ENCODE measurements around the gene L3MBTL4.

Gene L3MBTL4

GRCh38 chr18:6001867-6002266 is 412.8 kb downstream of the L3MBTL4 start:
- TF ChIP-seq CREB5 (CRISPR knock-in tag; IDR thresholded peaks at IDR 0.05; ENCODE audit: low read depth) (no peak), OSR1 (CRISPR knock-in tag; IDR thresholded peaks at IDR 0.05) (no peak), RARB (CRISPR knock-in tag; IDR thresholded peaks at IDR 0.05) (no peak), ESRRG (CRISPR knock-in tag; IDR thresholded peaks at IDR 0.05) (no peak), PPARA (CRISPR knock-in tag; IDR thresholded peaks at IDR 0.05; ENCODE audit: borderline replicate concordance) (no peak), CSRNP3 (CRISPR knock-in tag; IDR thresholded peaks at IDR 0.05) (no peak), ZFP30 (CRISPR knock-in tag; IDR thresholded peaks at IDR 0.05) (no peak), ZNF565 (CRISPR knock-in tag; conservative IDR thresholded peaks at IDR 0.05; ENCODE audit: low read depth) (no peak), ISL1 (CRISPR knock-in tag; IDR thresholded peaks at IDR 0.05) (no peak), ZNF8 (CRISPR knock-in tag; IDR thresholded peaks at IDR 0.05) (no peak), BACH2 (CRISPR knock-in tag; IDR thresholded peaks at IDR 0.05; ENCODE audit: borderline replicate concordance) (no peak), ZC3H10 (CRISPR knock-in tag; IDR thresholded peaks at IDR 0.05) (no peak), GLIS3 (CRISPR knock-in tag; IDR thresholded peaks at IDR 0.05) (no peak), TOX (CRISPR knock-in tag; IDR thresholded peaks at IDR 0.05; ENCODE audit: borderline replicate concordance) (no peak), CSDC2 (CRISPR knock-in tag; IDR thresholded peaks at IDR 0.05) (no peak)
- TF ChIP-seq, protein P1, sequence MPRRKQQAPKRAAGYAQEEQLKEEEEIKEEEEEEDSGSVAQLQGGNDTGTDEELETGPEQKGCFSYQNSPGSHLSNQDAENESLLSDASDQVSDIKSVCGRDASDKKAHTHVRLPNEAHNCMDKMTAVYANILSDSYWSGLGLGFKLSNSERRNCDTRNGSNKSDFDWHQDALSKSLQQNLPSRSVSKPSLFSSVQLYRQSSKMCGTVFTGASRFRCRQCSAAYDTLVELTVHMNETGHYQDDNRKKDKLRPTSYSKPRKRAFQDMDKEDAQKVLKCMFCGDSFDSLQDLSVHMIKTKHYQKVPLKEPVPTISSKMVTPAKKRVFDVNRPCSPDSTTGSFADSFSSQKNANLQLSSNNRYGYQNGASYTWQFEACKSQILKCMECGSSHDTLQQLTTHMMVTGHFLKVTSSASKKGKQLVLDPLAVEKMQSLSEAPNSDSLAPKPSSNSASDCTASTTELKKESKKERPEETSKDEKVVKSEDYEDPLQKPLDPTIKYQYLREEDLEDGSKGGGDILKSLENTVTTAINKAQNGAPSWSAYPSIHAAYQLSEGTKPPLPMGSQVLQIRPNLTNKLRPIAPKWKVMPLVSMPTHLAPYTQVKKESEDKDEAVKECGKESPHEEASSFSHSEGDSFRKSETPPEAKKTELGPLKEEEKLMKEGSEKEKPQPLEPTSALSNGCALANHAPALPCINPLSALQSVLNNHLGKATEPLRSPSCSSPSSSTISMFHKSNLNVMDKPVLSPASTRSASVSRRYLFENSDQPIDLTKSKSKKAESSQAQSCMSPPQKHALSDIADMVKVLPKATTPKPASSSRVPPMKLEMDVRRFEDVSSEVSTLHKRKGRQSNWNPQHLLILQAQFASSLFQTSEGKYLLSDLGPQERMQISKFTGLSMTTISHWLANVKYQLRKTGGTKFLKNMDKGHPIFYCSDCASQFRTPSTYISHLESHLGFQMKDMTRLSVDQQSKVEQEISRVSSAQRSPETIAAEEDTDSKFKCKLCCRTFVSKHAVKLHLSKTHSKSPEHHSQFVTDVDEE (CRISPR knock-in tag; IDR thresholded peaks at IDR 0.05): no peak
- ATAC-seq: no peak

DNA sequence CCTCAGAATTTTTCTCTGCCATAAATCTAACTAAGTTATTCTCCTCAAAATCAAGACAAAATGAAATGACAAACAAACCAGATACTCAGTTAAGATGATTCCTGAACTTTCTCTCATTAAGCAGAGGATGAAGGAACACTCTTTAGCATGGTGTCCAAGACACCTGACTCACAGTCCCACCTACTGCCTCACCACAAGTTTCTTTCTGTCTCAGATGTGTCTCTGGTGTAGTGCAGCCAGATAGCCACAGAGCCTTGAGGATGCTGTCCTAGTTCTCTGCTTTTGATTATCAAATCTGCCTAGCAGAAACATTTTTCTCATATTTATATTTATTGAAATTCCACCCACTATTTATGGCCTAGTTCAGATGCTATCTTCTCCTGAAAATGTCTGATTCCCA is 415.8 kb downstream of the L3MBTL4 start:
- TF ChIP-seq CREB5 (CRISPR knock-in tag; IDR thresholded peaks at IDR 0.05; ENCODE audit: low read depth) (no peak), PATZ1 (CRISPR knock-in tag; IDR thresholded peaks at IDR 0.05; ENCODE audit: borderline replicate concordance) (no peak), ZC3H10 (CRISPR knock-in tag; IDR thresholded peaks at IDR 0.05) (no peak), ESRRG (CRISPR knock-in tag; IDR thresholded peaks at IDR 0.05) (no peak), ZNF70 (CRISPR knock-in tag; IDR thresholded peaks at IDR 0.05) (no peak), TCF4 (CRISPR knock-in tag; IDR thresholded peaks at IDR 0.05; ENCODE audit: borderline replicate concordance) (no peak), ZNF8 (CRISPR knock-in tag; IDR thresholded peaks at IDR 0.05) (no peak), ZFP3 (CRISPR knock-in tag; IDR thresholded peaks at IDR 0.05) (no peak)
- no peak for ATAC-seq

DNA sequence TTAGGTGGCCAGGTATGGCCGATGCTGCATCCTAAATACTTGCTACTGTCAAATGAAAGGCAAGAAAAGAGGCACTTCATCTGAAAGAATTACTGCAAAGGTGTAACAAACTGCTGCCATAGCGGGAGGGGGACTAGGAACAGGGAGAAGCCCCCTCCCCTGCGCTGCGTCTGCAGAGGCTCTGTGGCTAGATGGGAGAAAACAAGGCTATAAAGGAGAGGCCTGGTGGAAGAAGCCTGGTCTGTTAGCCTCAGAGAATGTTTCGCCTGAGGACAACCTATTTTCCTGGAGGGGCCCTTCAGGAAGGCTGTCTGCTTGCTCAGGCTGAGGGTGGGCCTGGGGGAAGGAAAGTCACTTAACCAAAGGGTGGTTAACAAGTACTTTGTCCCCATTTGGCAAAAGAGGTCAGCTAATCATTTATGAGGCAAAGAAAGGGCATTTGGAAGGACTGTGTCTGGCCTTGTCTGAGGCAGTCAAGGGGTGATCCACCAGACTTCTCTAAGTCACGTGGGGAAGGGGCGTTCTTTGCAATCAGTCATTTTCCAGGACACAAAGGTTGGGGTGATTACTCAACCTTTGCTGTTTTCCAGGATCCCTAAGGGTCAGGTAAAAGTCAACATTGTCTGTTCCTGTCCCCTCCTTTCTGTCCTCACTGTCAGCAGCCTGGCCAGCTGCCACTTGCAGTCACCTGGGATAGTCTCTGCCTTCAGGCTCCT is 416.4 kb downstream of the L3MBTL4 start:
- no peak for ATAC-seq
- TF ChIP-seq TOX (CRISPR knock-in tag; IDR thresholded peaks at IDR 0.05; ENCODE audit: borderline replicate concordance) (no peak), OSR1 (CRISPR knock-in tag; IDR thresholded peaks at IDR 0.05) (no peak), RARB (CRISPR knock-in tag; IDR thresholded peaks at IDR 0.05) (no peak), BACH2 (CRISPR knock-in tag; IDR thresholded peaks at IDR 0.05; ENCODE audit: borderline replicate concordance) (no peak), ZC3H10 (CRISPR knock-in tag; IDR thresholded peaks at IDR 0.05) (no peak), PPARA (CRISPR knock-in tag; IDR thresholded peaks at IDR 0.05; ENCODE audit: borderline replicate concordance) (no peak), ESRRG (CRISPR knock-in tag; IDR thresholded peaks at IDR 0.05) (no peak), SNAI2 (CRISPR knock-in tag; IDR thresholded peaks at IDR 0.05) (no peak), GLIS3 (CRISPR knock-in tag; IDR thresholded peaks at IDR 0.05) (no peak), ZNF8 (CRISPR knock-in tag; IDR thresholded peaks at IDR 0.05) (no peak), ZNF565 (CRISPR knock-in tag; conservative IDR thresholded peaks at IDR 0.05; ENCODE audit: low read depth) (no peak), ISL1 (CRISPR knock-in tag; IDR thresholded peaks at IDR 0.05) (no peak), POU6F1 (CRISPR knock-in tag; IDR thresholded peaks at IDR 0.05; ENCODE audit: borderline replicate concordance, low read depth) (no peak), PATZ1 (CRISPR knock-in tag; IDR thresholded peaks at IDR 0.05; ENCODE audit: borderline replicate concordance) (no peak), TCF4 (CRISPR knock-in tag; IDR thresholded peaks at IDR 0.05; ENCODE audit: borderline replicate concordance) (no peak), CREB5 (CRISPR knock-in tag; IDR thresholded peaks at IDR 0.05; ENCODE audit: low read depth) (no peak)
